HCT116 (cell line): ENCODE measurements around the gene SOX18.

ENCODE experiments used
- SIN3A ChIP-seq: IDR thresholded peaks from 2 replicates; pipeline ENCODE4 v1.6.1; 2012; ENCODE audit warnings: low read depth
- TF ChIP-seq, protein P1 (sequence below), 3 experiments: fragments of 200-600 bp in 1 of 3; sonication (generic) in 1 of 3; IDR thresholded peaks in 2 of 3; conservative IDR thresholded peaks in 1 of 3; 2 replicates each; pipeline ENCODE4 v1.5.1; 2012 to 2017; ENCODE audit warnings: low read depth in 2 of 3, low read length in 2 of 3, antibody characterized with exemption in 1 of 3, borderline replicate concordance in 1 of 3, control low read depth in 1 of 3, mild to moderate bottlenecking in 1 of 3, mixed read lengths in 1 of 3, mixed run types in 1 of 3, moderate library complexity in 1 of 3; ENCODE audit not compliant: insufficient read depth in 1 of 3

DNA sequence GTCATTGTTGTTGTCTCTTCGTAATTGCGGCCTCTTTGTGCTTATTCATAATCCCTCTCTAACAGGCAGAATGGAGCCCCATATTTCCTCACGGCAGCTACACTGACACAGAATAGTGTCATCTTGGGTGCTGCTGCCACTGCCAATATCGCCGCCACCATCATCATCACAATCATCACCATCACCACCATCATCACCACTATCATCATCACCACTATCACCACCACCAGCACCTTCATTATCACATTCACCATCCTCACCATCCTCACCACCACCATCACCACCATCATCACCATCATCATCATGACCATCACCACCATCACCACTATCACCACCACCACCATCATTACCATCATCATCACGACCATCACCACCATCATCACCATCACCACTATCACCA, 47.1 kb upstream of the SOX18 start:
- no peak for TF ChIP-seq SIN3A
- TF ChIP-seq, protein P1, sequence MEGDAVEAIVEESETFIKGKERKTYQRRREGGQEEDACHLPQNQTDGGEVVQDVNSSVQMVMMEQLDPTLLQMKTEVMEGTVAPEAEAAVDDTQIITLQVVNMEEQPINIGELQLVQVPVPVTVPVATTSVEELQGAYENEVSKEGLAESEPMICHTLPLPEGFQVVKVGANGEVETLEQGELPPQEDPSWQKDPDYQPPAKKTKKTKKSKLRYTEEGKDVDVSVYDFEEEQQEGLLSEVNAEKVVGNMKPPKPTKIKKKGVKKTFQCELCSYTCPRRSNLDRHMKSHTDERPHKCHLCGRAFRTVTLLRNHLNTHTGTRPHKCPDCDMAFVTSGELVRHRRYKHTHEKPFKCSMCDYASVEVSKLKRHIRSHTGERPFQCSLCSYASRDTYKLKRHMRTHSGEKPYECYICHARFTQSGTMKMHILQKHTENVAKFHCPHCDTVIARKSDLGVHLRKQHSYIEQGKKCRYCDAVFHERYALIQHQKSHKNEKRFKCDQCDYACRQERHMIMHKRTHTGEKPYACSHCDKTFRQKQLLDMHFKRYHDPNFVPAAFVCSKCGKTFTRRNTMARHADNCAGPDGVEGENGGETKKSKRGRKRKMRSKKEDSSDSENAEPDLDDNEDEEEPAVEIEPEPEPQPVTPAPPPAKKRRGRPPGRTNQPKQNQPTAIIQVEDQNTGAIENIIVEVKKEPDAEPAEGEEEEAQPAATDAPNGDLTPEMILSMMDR (IDR thresholded peaks at IDR 0.05 in 2 of 3, conservative IDR thresholded peaks at IDR 0.05 in 1 of 3; ENCODE audit: borderline replicate concordance in 1 of 3, insufficient read depth in 1 of 3, low read depth in 2 of 3, low read length in 2 of 3), result no peak
